HG03095 (cell line): ENCODE data around the gene SH3BGRL.
"Not testable (repeated sequence)": the region's sequence is repeated elsewhere in the genome, so short reads cannot be mapped to it uniquely, and the experiment has no call there.

Source experiments
- ATAC-seq: cut with Tn5 transposase; IDR thresholded peaks from one replicate; pipeline ENCODE4 v1.9.1; 2021; ENCODE audit warnings: moderate library complexity; ENCODE audit not compliant: unreplicated experiment

The SH3BGRL gene

GRCh38 chrX:81259020-81259713, 57.3 kb downstream of the SH3BGRL start:
- ATAC-seq, result no peak

DNA sequence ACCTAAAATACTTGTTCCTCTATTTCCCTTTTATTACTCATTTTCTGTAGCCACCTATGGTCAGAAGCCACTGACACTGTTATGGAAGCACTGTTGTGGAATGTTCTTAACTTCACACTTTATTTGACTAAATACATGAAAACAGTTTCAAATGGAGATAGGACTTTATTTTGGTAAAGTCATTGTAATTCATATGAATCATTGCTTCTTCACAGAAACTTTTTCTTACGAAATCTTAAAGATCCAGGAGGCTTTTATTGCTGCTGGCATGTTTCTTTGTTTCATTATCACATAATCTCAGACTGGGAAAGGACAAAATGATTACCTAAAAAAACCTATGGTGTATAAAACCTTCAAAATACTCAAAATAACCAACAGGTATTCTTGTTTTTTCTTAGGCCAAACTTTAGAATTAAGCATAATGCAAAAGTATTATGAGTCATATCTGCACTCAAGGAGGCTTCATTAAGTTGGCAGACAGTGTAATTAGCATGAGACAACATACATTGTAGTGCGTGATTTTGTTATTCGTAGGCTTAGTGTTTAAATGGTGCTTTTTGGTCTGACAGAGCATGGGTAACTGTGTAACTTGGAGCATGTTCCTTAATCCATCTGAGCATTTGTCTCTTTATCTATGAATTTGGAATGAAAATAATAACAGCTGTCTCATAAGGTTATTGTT, 58.0 kb downstream of the SH3BGRL start:
- ATAC-seq, result no peak

DNA sequence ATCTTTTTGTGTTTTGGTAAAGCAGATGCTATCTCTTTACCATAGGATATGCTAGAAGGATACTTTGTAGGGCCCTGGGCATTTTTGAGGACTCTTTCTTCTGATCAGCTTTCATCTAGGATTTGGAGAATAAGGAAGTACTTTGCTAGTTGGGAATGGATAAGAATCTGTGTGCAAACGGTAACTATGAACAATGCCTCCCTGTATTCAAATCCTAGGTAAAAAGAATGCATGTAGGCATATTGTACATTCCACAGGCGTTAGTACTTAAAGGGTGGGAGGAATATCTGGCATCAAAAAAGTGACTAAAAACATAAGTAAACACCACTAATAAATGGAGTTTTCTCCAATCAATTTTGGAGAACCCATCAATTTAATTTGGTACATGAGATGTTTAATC, 59.7 kb downstream of the SH3BGRL start:
- no peak for ATAC-seq

- no peak for ATAC-seq
Measured at GRCh38 chrX:81263059-81263458, 61.2 kb downstream of the SH3BGRL start.

DNA sequence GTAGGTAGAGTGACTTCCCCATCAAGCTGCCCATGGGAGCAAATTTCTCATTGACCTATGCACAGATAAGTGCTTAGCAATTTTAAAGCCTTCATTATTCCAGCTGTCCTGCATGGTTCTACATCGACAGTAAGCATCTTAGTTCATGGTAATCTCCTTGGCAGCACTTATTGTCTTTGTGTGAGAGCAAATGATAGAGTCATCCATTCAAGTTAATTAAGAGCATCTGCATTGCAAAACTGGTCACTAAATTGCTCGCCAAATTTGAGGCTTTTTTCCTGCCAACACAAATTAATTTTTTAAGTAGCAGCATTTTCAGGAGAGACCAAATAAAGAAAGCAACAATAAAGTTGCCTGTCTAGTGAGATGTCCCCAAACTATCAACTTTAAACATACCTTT, 76.7 kb downstream of the SH3BGRL start:
- ATAC-seq, result no peak

- ATAC-seq, result no peak
Measured at GRCh38 chrX:81280148-81280547, 78.2 kb downstream of the SH3BGRL start.

- no peak for ATAC-seq
Measured at GRCh38 chrX:81286075-81286474, 84.2 kb downstream of the SH3BGRL start.

DNA sequence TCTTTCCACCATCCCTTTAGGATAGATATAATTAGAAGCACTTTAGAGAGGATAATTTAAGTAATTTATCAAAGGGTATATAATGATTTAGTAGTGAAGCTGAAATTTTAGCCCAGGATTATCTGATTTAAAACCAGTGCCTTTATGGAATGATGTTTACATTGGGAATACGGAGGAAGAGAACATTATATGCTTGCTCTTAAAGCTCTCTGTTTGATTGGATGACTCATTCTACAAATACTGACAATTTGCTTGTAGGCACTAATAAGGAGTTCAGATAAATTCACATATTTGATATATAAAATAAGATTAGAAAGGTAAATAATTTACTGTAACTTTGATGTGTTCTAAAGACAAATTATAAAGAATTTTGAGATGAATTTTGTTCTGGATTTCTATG, 84.7 kb downstream of the SH3BGRL start:
- no peak for ATAC-seq

DNA sequence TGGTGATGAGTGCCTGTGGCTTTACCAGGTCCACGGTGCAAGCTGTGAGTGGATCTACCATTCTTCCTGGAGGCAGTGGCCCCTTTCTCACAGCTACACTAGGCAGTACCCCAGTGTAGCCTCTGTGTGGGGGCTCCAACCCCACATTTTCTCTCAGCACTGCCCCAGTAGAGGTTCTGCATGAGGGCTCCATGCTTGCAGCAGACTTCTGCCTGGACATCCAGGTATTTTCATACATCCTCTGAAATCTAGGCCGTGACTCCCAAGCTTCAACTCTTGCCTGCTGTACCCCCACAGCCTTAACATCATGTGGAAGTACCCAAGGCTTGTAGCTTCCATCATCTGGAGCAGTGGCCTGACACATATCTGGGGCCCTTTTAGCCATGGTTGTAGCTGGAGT, 90.1 kb downstream of the SH3BGRL start:
- ATAC-seq, result no peak

GRCh38 chrX:81294101-81294500, 92.2 kb downstream of the SH3BGRL start:
- ATAC-seq, result no peak

DNA sequence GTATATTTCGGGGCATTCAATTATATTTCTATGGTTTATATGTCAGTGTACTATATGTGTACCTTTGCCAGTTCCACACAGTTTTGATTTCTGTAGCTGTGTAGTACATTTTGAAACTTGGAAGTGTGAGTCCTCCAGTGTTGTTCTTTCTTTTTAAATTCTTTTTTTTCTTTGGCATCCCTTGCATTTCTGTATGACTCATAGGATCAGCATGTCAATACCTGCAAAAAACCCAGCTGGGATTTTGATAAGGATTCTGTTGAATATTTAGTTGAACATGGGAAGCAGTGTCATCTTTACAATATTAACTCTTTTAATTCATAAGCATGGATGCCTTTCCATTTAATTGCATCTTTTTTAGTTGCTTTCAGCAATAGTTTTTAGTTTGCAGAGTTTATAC, 100.0 kb downstream of the SH3BGRL start:
- no peak for ATAC-seq

- no peak for ATAC-seq
Measured at GRCh38 chrX:81304563-81304962, 102.7 kb downstream of the SH3BGRL start.

DNA sequence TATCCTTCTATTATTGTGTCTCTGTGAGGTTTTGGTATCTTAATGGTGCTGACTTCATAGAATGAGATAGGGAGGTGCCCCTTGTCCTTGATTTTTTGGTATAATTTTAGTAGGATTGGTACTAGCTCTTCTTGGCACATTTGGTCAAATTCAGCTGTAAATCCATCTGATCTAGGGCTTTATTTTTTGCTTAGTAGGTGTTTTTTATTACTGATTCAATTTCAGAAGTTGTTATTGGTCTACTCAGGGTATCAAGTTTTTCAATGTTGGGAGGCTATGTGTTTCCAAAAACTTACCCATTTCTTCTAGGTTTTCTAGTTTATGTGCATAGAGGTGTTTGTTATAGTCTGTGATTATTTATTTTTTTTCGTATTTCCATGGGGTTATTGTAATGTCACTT, 103.3 kb downstream of the SH3BGRL start:
- no peak for ATAC-seq

- no peak for ATAC-seq
Measured at GRCh38 chrX:81308086-81308829, 106.4 kb downstream of the SH3BGRL start.

GRCh38 chrX:81316163-81316562, 114.3 kb downstream of the SH3BGRL start:
- no peak for ATAC-seq

GRCh38 chrX:81331653-81332052, 129.8 kb downstream of the SH3BGRL start:
- not testable (repeated sequence) for ATAC-seq

DNA sequence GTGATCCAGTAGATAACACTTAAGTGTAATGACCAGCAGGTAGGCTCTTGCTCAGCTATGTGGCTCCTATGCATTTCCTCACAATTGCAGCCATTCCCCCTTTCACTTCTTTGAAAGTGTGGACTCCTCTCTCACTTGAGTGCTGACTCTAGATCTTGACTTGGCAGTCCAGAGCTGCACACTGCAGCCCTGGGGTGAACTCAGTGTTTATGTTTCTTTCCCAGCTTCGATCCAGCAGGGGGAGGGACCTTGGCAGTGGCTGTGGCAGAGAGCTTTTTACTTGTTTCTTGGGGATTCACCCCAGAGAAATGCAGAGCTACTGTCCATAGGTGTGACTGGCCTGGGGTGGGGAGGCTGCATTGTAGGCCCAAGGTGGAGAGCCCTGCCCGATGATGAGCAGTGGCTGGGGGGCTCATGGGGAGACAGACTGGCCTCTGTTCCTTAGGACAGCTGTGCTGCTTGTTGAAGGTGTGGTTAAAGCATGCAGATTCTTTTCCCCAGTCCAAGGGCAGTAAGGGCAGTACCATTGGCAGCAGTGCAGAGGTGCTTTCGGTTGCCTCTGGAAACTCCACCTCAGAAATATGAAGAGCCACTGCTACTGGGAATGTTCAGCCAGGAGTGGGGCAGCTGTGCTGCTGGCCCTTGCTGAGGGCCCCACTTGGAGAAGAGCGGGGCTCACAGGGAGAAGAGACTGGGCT, 134.7 kb downstream of the SH3BGRL start:
- no peak for ATAC-seq

DNA sequence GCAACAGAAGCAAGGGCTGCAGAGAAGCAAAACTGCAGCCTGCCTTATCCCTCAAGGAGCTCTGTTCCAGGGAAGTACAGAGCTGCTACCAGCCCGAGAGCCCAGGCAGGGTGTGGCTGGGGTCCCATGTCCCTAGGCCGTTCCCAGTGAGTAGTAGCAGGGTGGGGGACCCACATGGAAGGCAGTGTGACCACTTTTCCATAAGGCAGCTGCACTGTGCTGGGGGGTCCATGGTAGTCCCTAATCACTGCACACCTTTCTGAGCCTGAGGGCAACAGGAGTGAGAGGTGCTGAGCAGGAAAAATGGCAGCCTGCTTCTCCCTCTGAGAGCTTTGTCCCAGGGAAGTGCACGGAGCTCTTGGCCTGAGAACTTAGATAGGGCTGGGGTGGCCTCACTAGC, 135.9 kb downstream of the SH3BGRL start:
- ATAC-seq, result no peak

DNA sequence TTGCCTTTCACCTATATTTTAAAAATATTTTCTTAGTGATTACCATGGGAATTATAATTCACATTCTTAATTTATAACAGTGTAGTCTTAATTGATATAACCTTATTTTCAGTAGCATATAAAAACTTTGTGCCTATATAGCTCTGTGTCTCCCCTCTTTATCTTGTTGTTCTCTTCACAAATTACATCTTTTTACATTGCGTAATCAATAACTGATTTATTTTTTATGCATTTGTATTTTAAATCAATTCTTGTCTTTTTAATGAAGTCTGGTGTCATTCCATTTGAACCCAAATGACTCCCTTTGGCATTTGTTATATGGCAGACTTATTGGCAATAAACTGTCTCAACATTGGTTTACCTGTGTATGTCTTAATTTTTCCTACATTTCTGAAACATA, 137.0 kb downstream of the SH3BGRL start:
- ATAC-seq, result no peak

DNA sequence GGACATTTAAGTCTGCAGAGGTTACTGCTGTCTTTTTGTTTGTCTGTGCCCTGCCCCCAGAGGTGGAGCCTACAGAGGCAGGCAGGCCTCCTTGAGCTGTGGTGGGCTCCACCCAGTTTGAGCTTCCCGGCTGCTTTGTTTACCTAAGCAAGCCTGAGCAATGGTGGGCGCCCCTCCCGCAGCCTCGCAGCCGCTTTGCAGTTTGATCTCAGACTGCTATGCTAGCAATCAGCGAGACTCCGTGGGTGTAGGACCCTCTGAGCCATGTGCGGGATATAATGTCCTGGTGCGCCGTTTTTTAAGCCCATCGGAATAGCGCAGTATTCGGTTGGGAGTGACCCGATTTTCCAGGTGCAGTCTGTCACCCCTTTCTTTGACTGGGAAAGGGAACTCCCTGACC, 143.4 kb downstream of the SH3BGRL start:
- not testable (repeated sequence) for ATAC-seq
